ENCODE measurements around the gene SLC2A5.

DNA sequence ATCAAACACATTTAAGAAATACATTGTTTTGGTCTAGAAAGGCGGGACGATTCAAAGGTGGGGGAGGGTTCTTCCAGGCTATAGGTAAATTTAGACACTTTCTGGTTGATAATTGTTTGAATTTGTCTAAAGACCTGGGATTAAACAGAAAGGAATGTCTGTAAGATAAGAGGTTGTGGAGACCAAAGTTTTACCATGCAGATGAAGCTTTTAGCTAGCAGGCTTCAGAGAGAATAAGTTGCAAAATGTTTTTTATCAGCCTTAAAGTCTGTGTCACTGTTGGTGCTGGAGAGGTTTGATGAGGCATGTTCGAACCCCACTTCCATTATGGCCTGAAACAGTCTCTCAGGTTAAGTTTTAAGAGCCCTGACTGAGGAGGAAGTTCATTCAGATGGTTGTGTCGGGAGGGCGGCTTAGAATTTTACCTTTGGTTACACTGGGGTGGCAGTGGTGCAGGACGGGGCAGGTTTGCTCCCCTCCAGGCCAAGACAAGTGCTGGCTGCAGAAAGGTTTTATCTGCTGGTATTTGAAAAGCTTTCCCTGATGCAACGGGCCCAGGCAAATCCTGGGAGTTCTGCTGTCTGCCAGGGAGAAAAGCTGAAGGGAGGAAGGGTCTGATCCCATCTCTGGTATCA lies 16.0 kb upstream of the SLC2A5 start:
- TF ChIP-seq, protein P1, sequence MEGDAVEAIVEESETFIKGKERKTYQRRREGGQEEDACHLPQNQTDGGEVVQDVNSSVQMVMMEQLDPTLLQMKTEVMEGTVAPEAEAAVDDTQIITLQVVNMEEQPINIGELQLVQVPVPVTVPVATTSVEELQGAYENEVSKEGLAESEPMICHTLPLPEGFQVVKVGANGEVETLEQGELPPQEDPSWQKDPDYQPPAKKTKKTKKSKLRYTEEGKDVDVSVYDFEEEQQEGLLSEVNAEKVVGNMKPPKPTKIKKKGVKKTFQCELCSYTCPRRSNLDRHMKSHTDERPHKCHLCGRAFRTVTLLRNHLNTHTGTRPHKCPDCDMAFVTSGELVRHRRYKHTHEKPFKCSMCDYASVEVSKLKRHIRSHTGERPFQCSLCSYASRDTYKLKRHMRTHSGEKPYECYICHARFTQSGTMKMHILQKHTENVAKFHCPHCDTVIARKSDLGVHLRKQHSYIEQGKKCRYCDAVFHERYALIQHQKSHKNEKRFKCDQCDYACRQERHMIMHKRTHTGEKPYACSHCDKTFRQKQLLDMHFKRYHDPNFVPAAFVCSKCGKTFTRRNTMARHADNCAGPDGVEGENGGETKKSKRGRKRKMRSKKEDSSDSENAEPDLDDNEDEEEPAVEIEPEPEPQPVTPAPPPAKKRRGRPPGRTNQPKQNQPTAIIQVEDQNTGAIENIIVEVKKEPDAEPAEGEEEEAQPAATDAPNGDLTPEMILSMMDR (IDR thresholded peaks at IDR 0.05), result no peak
- TF ChIP-seq POLR2A (IDR thresholded peaks at IDR 0.05), result no peak

Measured in adrenal gland (tissue), 5 donors.